ENCODE data around the gene CRIM1. TPM values are rescaled to one million over a fixed set of nuclear protein-coding genes. Genes with fewer than 3 reads are reported as not detected.

The CRIM1 gene
- total RNA-seq, 1 donor from 2014 or later = 60.4 TPM

DNA sequence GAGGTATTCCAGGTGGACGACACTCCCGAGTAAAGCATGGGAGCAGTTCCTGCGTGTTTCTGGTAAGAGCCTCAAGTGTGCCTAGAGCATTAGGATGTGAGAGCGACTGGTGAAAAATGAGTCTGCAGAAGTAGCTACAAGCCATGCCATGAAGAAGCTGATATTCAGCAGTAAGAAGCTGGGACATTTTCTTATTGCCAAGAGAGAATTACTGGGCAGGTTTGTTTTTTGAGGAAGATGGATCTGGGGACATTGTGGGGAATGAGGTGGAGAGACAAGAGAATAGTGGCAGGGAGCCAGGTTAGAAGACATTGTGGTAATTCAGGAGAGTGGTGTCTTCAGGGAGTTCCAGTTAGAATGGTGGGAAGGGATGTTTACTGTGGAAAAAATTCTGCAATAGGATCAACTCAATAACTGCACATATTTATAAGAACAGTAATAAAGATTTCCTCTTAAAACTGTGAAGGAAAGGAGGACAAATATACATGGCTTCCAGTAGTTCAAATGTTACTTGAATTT is 38.2 kb downstream of the CRIM1 start:
- intact Hi-C loops (cut with DNase I) = no loop called here
- Histone ChIP-seq H3K27me3 (no peaks in the 10 kb centered on the region), H3K9me3 (no peaks in the 10 kb centered on the region), H3K4me3 (no peak overlapping the region), H3K36me3 (no peaks in the 10 kb centered on the region), H3K4me1 (peaks cover 20% of the 10 kb centered on the region), H3K27ac (no peak overlapping the region)
- TF ChIP-seq POLR2A (IDR thresholded peaks at IDR 0.05) = no peak
- no peak for TF ChIP-seq POLR2AphosphoS5 (IDR thresholded peaks at IDR 0.05; ENCODE audit: insufficient read depth in 1 of 2, low read depth in 1 of 2)
- TF ChIP-seq, protein P1, sequence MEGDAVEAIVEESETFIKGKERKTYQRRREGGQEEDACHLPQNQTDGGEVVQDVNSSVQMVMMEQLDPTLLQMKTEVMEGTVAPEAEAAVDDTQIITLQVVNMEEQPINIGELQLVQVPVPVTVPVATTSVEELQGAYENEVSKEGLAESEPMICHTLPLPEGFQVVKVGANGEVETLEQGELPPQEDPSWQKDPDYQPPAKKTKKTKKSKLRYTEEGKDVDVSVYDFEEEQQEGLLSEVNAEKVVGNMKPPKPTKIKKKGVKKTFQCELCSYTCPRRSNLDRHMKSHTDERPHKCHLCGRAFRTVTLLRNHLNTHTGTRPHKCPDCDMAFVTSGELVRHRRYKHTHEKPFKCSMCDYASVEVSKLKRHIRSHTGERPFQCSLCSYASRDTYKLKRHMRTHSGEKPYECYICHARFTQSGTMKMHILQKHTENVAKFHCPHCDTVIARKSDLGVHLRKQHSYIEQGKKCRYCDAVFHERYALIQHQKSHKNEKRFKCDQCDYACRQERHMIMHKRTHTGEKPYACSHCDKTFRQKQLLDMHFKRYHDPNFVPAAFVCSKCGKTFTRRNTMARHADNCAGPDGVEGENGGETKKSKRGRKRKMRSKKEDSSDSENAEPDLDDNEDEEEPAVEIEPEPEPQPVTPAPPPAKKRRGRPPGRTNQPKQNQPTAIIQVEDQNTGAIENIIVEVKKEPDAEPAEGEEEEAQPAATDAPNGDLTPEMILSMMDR (IDR thresholded peaks at IDR 0.05) = no peak
- DNase-seq (ENCODE audit: extremely low spot score in 2 of 2) = no peak

DNA sequence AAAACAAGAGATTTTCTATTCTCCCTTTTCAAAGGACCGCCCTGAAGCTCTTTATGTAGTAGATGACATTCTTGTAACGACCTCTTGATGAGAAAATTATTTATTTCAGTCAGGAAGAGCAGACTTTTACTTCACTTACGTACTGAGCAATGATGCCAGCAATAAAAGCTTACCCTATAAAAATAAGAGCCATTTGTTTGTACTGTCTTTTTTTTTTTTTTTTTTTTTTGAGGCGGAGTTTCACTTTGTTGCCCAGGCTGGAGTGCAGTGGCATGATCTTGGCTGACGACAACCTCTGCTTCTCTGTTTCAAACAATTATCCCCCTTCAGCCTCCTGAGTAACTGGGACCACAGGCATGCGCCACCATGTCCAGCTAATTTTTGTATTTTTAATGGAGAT is 39.2 kb downstream of the CRIM1 start:
- Histone ChIP-seq H3K4me3 (no peak overlapping the region), H3K27ac (peak overlapping the region; percentile 43), H3K9me3 (no peaks in the 10 kb centered on the region), H3K36me3 (no peaks in the 10 kb centered on the region), H3K27me3 (no peaks in the 10 kb centered on the region), H3K4me1 (peaks cover 20% of the 10 kb centered on the region)
- TF ChIP-seq, protein P1 (IDR thresholded peaks at IDR 0.05) = no peak
- TF ChIP-seq POLR2AphosphoS5 (IDR thresholded peaks at IDR 0.05; ENCODE audit: insufficient read depth in 1 of 2, low read depth in 1 of 2) (no peak), POLR2A (IDR thresholded peaks at IDR 0.05) (no peak)
- intact Hi-C loops (cut with DNase I) = no loop called here
- DNase-seq (ENCODE audit: extremely low spot score in 2 of 2) = no peak

DNA sequence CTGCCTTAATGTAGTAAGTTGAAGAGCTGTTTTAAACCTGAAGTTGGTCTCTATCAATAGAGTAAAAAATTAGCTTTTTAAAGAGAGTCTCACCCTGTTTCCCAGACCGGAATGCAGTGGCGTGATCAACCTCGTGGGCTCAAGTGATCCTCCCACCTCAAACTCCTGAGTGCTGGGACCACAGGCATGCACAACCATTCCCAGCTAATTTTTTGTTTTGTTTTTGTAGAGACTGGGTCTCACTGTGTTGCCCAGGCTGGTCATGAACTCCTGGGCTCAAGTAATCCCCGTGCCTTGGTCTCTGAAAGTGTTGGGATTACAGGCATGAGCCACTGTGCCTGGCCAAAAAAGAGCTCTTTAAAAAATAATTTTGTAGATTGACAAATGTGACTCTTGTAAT is 40.3 kb downstream of the CRIM1 start:
- H3K27me3 ChIP-seq = no peaks in the 10 kb centered on the region
- H3K4me1 ChIP-seq = peaks cover 20% of the 10 kb centered on the region
- no peak overlapping the region for H3K4me3 ChIP-seq
- no peak for TF ChIP-seq POLR2A (IDR thresholded peaks at IDR 0.05)
- TF ChIP-seq POLR2AphosphoS5 (IDR thresholded peaks at IDR 0.05; ENCODE audit: insufficient read depth in 1 of 2, low read depth in 1 of 2) = no peak
- TF ChIP-seq, protein P1 (IDR thresholded peaks at IDR 0.05) = no peak
- no peak overlapping the region for H3K27ac ChIP-seq
- H3K36me3 ChIP-seq = no peaks in the 10 kb centered on the region
- no peak for DNase-seq (ENCODE audit: extremely low spot score in 2 of 2)
- intact Hi-C loops (cut with DNase I) = no loop called here
- no peaks in the 10 kb centered on the region for H3K9me3 ChIP-seq

DNA sequence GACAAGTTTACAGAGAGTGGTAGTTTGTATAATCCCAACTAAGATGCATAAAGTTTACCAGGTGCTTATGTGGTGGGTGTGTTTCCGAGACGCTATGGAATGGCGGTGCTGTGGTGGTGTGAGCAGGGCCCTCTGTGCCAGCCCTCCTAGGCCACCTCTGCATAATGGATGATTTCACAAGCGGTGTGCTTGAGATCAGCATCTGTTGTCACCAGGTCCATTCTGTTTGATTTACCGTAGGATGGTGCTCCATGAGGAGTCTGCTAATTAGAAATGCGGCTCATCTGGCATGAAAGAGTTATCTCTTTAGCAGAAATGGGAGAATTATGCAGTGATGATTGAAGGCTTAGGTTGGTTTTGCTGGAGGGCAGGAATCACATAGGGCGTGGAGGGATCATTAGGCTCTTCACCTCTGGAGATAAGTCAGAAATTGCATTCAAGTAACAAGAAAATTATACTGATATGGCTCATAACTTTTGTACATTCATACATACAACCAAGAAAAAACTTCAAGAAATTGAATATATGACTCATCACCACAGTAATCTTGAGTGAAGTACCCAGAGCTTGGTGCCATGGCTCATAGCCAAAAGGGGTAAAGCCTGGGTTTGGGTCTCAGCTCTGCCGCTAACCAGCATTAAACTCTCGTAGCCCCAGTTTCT is 41.4 kb downstream of the CRIM1 start:
- no peak for TF ChIP-seq POLR2A (IDR thresholded peaks at IDR 0.05)
- intact Hi-C loops (cut with DNase I) = no loop called here
- peaks cover 20% of the 10 kb centered on the region for H3K4me1 ChIP-seq
- H3K27ac ChIP-seq = no peak overlapping the region
- H3K27me3 ChIP-seq = no peaks in the 10 kb centered on the region
- H3K9me3 ChIP-seq = no peaks in the 10 kb centered on the region
- no peak for DNase-seq (ENCODE audit: extremely low spot score in 2 of 2)
- H3K36me3 ChIP-seq = no peaks in the 10 kb centered on the region
- H3K4me3 ChIP-seq = no peak overlapping the region

DNA sequence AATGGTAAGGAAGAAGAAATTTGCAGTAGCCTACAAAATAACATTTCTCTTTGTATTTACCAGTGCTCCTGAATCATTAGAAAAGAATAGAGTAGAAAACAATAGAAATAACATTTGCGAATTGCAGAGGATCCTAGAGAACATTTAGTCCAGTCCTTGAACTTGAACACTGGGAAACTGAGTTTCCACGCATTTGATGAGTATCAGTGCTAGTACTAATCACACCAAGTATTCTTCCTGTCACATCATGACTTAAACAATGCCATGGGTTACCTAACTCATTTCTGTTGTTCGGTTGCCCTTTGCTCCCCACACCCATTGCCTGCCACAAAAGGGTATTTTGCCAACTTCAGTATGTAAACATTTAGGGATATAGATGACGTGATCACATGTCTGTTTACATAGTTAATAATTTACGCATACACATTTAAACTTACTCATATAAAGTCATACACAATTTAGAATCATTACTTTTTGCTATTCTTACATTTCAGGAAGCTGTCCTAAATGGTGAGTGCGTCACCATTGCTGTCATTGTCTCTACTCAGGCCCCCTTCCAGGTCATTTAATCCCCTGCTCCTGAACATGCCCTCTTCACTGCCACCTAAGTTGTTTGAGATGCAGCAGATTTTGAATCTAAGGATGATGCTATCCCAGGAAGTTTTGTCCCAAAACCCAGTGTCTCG is 42.3 kb downstream of the CRIM1 start:
- TF ChIP-seq, protein P1 (IDR thresholded peaks at IDR 0.05) = no peak
- no peak for TF ChIP-seq POLR2AphosphoS5 (IDR thresholded peaks at IDR 0.05; ENCODE audit: insufficient read depth in 1 of 2, low read depth in 1 of 2)
- no peak for TF ChIP-seq POLR2A (IDR thresholded peaks at IDR 0.05)
- no peaks in the 10 kb centered on the region for H3K27me3 ChIP-seq
- no peak overlapping the region for H3K27ac ChIP-seq
- intact Hi-C loops (cut with DNase I) = no loop called here
- no peak for DNase-seq (ENCODE audit: extremely low spot score in 2 of 2)
- no peaks in the 10 kb centered on the region for H3K9me3 ChIP-seq
- H3K4me1 ChIP-seq = peaks cover 20% of the 10 kb centered on the region
- no peak overlapping the region for H3K4me3 ChIP-seq
- H3K36me3 ChIP-seq = no peaks in the 10 kb centered on the region

Measured in vagina (tissue), 2 donors.